B cell (primary cell): ENCODE data around the gene ADARB2.

Experiments used
- CTCF ChIP-seq: fragments of 200-600 bp; IDR thresholded peaks from one replicate; pipeline ENCODE4 v1.8.0; 2022; ENCODE audit warnings: antibody characterized with exemption, mild to moderate bottlenecking
- EZH2 ChIP-seq: IDR thresholded peaks from 2 replicates; pipeline ENCODE4 v1.6.1; 2012; ENCODE audit warnings: borderline replicate concordance, low read depth, mild to moderate bottlenecking, moderate library complexity, low read length; ENCODE audit not compliant: insufficient read depth, poor library complexity, severe bottlenecking

GRCh38 chr10:1293157-1293556 is 444.2 kb downstream of the ADARB2 start:
- TF ChIP-seq CTCF, result no peak
- no peak for TF ChIP-seq EZH2
